Central memory CD8-positive, alpha-beta T cell (primary cell): Measurements from ENCODE around the gene USP40.
"Not testable (repeated sequence)": the region's sequence is repeated elsewhere in the genome, so short reads cannot be mapped to it uniquely, and the experiment has no call there.

ENCODE experiments used
- ATAC-seq: fragments of 150-1000 bp; cut with Tn5 transposase; replicated peaks from 2 replicates; pipeline ENCODE4 v1.10.0; 2022; ENCODE audit warnings: mild to moderate bottlenecking, moderate FRiP score, moderate number of reproducible peaks; ENCODE audit not compliant: poor library complexity, severe bottlenecking; ENCODE audit errors: extremely low read depth
- DNase-seq, 2 donors: peaks; one replicate each; pipeline ENCODE4 v3.0.0; 2021; ENCODE audit warnings: low spot score in 2 of 2
- H3K27ac Mint-ChIP-seq: one replicate; pipeline ENCODE4 v1.8.0; 2022; ENCODE audit warnings: low read depth, mild to moderate bottlenecking, moderate library complexity, mixed read lengths
- H3K27me3 Mint-ChIP-seq: one replicate; pipeline ENCODE4 v1.8.0; 2022; ENCODE audit warnings: mixed read lengths
- H3K36me3 Mint-ChIP-seq: one replicate; pipeline ENCODE4 v1.8.0; 2022; ENCODE audit warnings: mild to moderate bottlenecking, moderate library complexity, mixed read lengths; ENCODE audit not compliant: insufficient read depth
- H3K4me1 Mint-ChIP-seq: one replicate; pipeline ENCODE4 v1.8.0; 2022; ENCODE audit warnings: mixed read lengths
- H3K4me3 Mint-ChIP-seq: one replicate; pipeline ENCODE4 v1.8.0; 2022; ENCODE audit warnings: mild to moderate bottlenecking, moderate library complexity, mixed read lengths
- H3K9me3 Mint-ChIP-seq: one replicate; pipeline ENCODE4 v1.8.0; 2022; ENCODE audit warnings: mixed read lengths

The USP40 gene

DNA sequence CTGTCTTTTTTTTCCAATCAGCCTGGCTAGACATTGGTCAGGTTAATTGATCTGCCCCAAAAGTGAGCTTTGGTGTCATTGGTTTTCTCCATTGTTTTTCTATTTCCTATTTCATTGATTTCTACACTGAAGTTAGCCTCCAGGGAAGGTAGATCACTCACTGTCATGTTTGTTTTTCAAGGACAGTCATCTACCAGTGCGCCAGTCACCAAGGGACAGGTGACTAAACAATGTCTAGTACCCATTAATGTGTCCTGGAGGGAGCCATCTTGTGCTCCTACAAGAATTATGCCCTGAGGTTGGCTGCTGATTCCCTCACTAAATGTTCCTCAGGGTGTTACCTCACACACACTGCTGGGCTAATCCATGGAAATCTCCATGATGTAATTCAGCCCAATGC lies 17.6 kb upstream of the USP40 start:
- Mint-ChIP-seq H3K27ac (no peak overlapping the region), H3K36me3 (no peaks in the 10 kb centered on the region), H3K4me1 (no peaks in the 10 kb centered on the region), H3K4me3 (no peak overlapping the region), H3K9me3 (no peaks in the 10 kb centered on the region), H3K27me3 (peaks cover 54% of the 10 kb centered on the region)
- ATAC-seq = no peak
- no peak for DNase-seq

DNA sequence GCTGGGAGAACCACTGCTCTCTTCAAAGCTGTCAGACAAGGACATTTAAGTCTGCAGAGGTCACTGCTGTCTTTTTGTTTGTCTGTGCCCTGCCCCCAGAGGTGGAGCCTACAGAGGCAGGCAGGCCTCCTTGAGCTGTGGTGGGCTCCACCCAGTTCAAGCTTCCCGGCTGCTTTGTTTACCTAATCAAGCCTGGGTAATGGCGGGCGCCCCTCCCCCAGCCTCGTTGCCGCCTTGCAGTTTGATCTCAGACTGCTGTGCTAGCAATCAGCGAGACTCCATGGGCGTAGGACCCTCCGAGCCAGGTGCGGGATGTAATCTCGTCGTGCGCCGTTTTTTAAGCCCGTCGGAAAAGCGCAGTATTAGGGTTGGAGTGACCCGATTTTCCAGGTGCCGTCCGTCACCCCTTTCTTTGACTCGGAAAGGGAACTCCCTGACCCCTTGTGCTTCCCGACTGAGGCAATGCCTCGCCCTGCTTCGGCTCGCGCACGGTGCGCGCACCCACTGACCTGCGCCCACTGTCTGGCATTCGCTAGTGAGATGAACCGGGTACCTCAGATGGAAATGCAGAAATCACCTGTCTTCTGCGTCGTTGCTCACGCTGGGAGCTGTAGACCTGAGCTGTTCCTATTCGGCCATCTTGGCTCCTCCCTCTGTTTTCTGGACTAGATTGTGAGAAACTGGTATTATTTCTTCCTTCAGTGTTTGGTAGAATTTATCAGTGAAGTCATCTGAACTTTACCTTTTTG lies 16.8 kb upstream of the USP40 start:
- ATAC-seq, H3K36me3 Mint-ChIP-seq, H3K9me3 Mint-ChIP-seq, H3K4me1 Mint-ChIP-seq, DNase-seq, H3K27ac Mint-ChIP-seq: not testable (repeated sequence)
- H3K27me3 Mint-ChIP-seq = peaks cover 45% of the 10 kb centered on the region
- H3K4me3 Mint-ChIP-seq = peak overlapping the region; percentile 20

DNA sequence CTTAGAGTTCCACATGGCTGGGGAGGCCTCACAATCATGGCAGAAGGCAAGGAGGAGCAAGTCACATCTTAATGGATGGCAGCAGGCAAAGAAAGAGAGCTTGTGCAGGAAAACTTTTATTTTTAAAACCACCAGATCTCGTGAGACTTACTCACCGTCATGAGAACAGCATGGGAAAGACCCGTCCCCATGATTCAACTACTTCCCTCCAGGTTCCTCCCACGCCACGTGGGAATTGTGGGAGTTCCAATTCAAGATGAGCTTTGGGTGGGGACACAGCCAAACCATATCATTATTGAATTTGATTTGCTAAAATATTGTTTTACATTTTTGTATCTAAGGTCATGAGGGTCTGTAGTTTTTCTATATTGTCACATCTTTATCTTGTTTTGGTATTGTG lies 10.8 kb upstream of the USP40 start:
- not testable (repeated sequence) for DNase-seq, H3K4me1 Mint-ChIP-seq, H3K9me3 Mint-ChIP-seq, H3K27ac Mint-ChIP-seq, ATAC-seq, H3K4me3 Mint-ChIP-seq, H3K27me3 Mint-ChIP-seq, H3K36me3 Mint-ChIP-seq

DNA sequence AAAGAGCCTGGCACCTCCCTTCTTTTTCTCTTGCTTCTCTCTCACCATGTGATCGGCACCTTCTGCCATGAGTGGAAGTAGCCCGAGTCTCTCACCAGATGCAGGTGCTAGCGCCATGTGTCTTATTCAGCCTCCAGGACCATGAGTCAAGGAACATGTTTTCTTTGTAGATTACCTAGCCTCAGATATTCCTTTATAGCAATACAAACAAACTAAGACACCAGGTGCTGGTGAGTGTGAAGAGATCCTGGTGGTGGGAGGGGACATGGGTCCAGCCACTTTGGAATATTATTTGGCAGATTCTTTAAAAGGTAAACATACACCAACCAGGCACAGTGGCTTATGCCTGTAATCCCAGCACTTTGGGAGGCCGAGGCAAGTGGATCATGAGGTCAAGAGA lies 5.9 kb upstream of the USP40 start:
- Mint-ChIP-seq H3K36me3 (peaks cover 1% of the 10 kb centered on the region), H3K9me3 (no peaks in the 10 kb centered on the region), H3K4me1 (no peaks in the 10 kb centered on the region), H3K27ac (no peak overlapping the region), H3K4me3 (no peak overlapping the region), H3K27me3 (peaks cover 14% of the 10 kb centered on the region)
- no peak for ATAC-seq
- no peak for DNase-seq

DNA sequence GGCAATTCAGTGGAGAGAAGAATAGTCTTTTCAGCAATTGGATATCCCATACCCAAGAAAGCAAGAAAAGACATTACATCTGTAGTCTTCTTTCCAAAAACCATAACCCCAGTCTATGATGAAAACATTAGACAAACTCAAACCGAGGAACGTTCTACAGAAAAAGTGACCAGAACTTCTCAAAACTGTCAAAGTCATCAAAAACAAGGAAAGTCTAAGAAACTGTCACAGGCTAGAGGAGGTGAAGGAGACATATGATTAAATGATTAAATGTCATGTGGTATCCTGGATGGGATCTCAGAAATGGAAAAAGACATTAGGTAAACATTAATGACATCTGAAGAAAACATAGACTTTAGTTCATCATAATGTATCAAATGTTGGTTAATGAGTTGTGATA lies 4.9 kb upstream of the USP40 start:
- H3K4me1 Mint-ChIP-seq = no peaks in the 10 kb centered on the region
- peaks cover 14% of the 10 kb centered on the region for H3K27me3 Mint-ChIP-seq
- ATAC-seq (no peak), DNase-seq (no peak)
- H3K36me3 Mint-ChIP-seq = peaks cover 1% of the 10 kb centered on the region
- no peak overlapping the region for H3K27ac Mint-ChIP-seq
- H3K4me3 Mint-ChIP-seq = no peak overlapping the region
- H3K9me3 Mint-ChIP-seq = no peaks in the 10 kb centered on the region

DNA sequence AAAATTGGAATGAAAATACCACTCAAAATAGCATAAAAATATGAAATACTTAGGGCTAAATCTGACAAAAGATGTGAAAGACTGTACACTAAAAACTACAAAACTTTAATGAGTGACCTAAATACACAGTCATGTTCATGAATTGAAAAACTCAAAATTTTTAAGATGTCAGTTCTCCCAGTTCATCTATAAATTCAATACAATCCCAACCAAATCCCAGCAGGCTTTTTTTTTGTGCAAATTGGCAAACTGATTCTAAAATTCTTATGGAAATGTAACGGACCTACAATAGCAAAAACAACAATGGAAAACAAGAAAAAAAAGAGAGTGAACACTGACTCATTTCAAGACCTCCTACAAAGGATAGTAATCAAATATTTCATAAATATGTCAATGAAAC lies 4.4 kb upstream of the USP40 start:
- no peaks in the 10 kb centered on the region for H3K4me1 Mint-ChIP-seq
- H3K4me3 Mint-ChIP-seq = no peak overlapping the region
- DNase-seq (no peak), ATAC-seq (no peak)
- H3K9me3 Mint-ChIP-seq = no peaks in the 10 kb centered on the region
- peaks cover 1% of the 10 kb centered on the region for H3K36me3 Mint-ChIP-seq
- peaks cover 14% of the 10 kb centered on the region for H3K27me3 Mint-ChIP-seq
- H3K27ac Mint-ChIP-seq = no peak overlapping the region

DNA sequence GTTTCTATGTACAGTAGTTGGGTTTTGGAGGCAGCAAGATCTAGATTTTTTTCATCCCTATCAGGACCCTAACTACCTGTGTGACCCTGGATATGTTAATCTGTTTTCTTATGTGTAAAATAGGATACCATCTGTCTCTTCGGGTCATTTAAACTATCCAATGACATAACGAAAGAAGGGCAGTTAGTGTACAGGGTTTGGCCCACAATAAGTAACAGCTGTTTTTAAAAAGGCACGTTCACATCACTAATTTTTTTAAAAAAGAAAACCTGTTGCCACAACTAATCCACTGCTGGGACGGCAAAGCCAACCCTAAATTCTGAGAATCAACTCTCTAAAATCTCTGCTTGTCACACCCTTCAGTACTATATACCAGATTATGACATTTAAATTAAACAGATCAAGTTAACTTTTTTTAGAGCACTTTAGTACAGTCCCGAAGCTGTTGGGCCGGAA lies 869 bp downstream of the USP40 start:
- peak overlapping the region; percentile 95 for H3K27ac Mint-ChIP-seq
- DNase-seq (no peak), ATAC-seq (peak; percentile 7)
- H3K9me3 Mint-ChIP-seq = no peaks in the 10 kb centered on the region
- H3K4me3 Mint-ChIP-seq = peak overlapping the region; percentile 96
- no peaks in the 10 kb centered on the region for H3K27me3 Mint-ChIP-seq
- no peaks in the 10 kb centered on the region for H3K36me3 Mint-ChIP-seq
- peaks cover 9% of the 10 kb centered on the region for H3K4me1 Mint-ChIP-seq

DNA sequence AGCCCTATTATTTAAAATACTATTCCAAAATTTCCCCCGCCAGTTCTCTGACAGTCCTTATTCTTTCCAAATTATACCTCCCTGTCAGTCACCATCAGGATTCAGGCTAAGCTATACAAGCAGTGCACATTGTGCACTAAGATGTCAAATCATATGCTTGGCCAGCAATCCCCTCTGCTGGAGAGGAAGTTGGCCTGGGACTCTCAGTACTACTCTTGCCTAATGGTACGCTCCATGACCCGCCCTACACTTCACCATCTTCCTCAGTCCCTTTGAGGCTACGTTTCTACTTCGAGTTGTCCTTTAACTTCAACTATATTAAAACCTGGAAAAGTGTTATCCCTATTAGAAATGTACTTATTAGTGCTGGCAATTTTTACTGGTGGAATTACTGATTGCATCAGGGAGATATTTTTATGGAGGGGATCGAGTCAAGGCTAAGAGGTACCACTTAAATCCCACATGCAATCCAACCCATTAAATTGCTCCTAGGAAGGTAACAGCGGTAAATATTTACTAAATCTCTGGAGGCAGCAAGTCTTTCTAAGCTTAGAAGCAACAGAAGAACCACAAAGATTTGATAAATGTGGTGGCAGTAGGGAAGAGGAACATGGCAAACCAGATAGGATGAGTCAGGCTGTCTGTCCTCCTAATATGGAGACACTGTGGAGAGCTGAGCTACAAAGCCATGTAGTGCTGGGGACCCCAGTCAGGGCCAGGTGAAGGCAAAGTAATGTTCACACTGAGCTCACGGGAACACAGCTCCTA lies 2.7 kb downstream of the USP40 start:
- no peak overlapping the region for H3K4me3 Mint-ChIP-seq
- no peak for ATAC-seq
- H3K27ac Mint-ChIP-seq = no peak overlapping the region
- H3K9me3 Mint-ChIP-seq = no peaks in the 10 kb centered on the region
- no peak for DNase-seq
- peaks cover 9% of the 10 kb centered on the region for H3K4me1 Mint-ChIP-seq
- peaks cover 5% of the 10 kb centered on the region for H3K36me3 Mint-ChIP-seq
- no peaks in the 10 kb centered on the region for H3K27me3 Mint-ChIP-seq

DNA sequence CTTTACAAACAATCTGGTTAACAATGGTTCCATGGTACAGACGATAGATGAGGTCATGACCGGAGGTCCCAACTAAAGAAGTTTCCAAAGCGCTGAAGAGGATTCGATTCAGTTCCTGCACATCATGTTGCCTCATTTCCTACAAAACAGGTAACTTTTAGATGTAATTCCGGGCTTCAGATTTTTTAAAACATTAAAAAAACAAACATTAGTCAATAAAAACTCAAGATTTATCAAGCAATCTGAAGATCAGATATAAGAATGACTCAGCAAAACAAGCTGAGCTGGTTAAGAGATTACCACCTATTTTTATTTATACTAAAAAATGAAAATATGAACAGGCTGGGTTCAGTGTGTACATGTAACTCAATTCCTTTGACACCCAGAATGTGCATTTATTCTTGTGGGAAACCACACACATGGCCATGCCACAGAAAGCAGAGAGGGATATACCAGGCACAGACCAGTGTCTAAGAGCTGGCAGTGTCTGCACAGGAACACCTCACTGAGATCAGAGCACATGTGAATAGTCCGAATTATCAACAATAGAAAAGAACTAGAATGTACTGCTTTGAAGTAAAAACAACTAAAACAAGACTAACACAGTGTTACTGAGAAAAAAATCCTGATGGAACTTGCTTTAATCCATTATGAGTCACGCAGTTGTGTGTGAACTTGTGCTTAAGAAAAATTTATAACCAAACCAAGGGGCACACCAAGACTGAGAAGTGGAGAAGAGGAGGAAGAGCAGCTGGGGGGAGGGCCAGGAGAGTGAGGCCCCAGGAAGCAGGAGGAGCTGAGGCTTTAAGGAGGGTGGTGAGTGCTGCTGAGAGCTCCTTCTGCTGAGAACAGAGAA lies 9.5 kb downstream of the USP40 start:
- Mint-ChIP-seq H3K36me3 (peaks cover 20% of the 10 kb centered on the region), H3K4me3 (no peak overlapping the region), H3K27me3 (no peaks in the 10 kb centered on the region), H3K9me3 (no peaks in the 10 kb centered on the region), H3K27ac (peak overlapping the region; percentile 71), H3K4me1 (peaks cover 6% of the 10 kb centered on the region)
- DNase-seq (no peak), ATAC-seq (no peak)

DNA sequence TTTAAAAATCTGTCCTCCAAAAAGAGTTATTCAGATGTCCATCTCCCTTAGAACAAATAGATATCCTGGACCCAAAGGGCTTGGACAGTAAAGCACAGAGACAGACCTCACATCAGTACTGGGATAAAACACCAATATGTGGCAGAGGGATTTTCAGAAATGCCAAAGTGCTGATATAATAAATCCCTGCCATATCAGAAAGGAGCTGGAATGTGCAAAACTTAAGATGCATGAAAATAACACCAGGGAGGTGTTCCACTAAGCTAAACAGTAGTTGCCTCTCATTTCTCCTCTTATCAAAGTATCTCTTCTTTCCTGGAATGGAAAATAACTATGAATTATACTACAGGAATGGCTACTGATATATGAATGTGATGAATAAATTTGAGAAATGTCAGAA lies 13.2 kb downstream of the USP40 start:
- H3K4me3 Mint-ChIP-seq = no peak overlapping the region
- no peak overlapping the region for H3K27ac Mint-ChIP-seq
- ATAC-seq (no peak), DNase-seq (no peak)
- H3K4me1 Mint-ChIP-seq = peaks cover 6% of the 10 kb centered on the region
- H3K27me3 Mint-ChIP-seq = no peaks in the 10 kb centered on the region
- H3K9me3 Mint-ChIP-seq = no peaks in the 10 kb centered on the region
- H3K36me3 Mint-ChIP-seq = peaks cover 19% of the 10 kb centered on the region

DNA sequence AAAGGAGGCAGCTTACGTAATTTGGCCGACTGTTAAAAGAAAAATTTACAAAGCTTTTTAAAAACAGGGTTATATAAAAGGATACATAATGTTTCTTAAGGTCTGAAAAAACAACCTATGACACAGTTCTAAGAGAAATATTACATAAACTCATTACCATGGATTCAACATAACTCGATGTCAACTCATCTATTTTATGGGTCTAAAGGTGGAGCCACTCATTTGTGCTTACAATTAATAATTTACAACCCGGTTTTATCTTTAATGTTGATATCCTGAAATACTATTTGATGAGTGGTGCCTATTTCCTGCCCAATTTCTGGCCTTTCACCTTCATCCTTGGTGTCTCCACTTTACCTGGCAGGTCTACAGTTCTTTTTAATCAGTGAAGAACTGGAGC lies 15.1 kb downstream of the USP40 start:
- DNase-seq (no peak), ATAC-seq (no peak)
- Mint-ChIP-seq H3K4me1 (no peaks in the 10 kb centered on the region), H3K36me3 (peaks cover 15% of the 10 kb centered on the region), H3K4me3 (no peak overlapping the region), H3K27me3 (no peaks in the 10 kb centered on the region), H3K27ac (no peak overlapping the region), H3K9me3 (no peaks in the 10 kb centered on the region)

DNA sequence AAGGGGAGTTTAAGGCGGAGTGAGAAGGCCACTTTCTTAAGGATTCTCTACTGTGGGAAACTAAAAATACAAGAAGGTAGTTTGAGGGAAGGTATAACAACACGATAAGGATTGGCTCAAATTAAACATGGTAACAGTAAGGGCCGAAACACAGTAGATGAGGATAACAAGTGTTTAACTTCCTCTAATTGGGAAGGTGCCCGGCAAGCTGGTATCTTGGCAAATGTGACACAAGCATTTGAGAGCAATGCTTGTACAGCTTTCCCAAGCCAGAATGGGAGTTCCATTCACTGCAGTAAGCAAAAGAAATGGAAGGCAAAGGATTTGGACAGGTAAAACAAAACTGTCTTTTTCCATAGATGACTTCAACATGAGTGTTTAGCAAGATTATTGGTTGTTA lies 19.8 kb downstream of the USP40 start:
- DNase-seq (no peak), ATAC-seq (no peak)
- H3K27ac Mint-ChIP-seq = no peak overlapping the region
- H3K27me3 Mint-ChIP-seq = no peaks in the 10 kb centered on the region
- no peaks in the 10 kb centered on the region for H3K4me1 Mint-ChIP-seq
- no peaks in the 10 kb centered on the region for H3K9me3 Mint-ChIP-seq
- no peak overlapping the region for H3K4me3 Mint-ChIP-seq
- H3K36me3 Mint-ChIP-seq = peaks cover 10% of the 10 kb centered on the region
